Measurements from ENCODE around the gene FLRT1.

FLRT1 gene

GRCh38 chr11:64064374-64065140 is 28.8 kb downstream of the FLRT1 start:
- DNase-seq (ENCODE audit: low spot score) (no peak), FAIRE-seq (no peak)

- no peak for FAIRE-seq
- no peak for DNase-seq (ENCODE audit: low spot score)
Measured at GRCh38 chr11:64065141-64065465, 29.4 kb downstream of the FLRT1 start.

GRCh38 chr11:64065712-64066111 is 30.0 kb downstream of the FLRT1 start:
- DNase-seq (ENCODE audit: low spot score): no peak
- no peak for FAIRE-seq

GRCh38 chr11:64067230-64067993 is 31.7 kb downstream of the FLRT1 start:
- DNase-seq (ENCODE audit: low spot score): no peak
- no peak for FAIRE-seq

- no peak for FAIRE-seq
Measured at GRCh38 chr11:64068705-64069400, 33.1 kb downstream of the FLRT1 start.

GRCh38 chr11:64069401-64070313 is 33.9 kb downstream of the FLRT1 start:
- FAIRE-seq: no peak

More at GRCh38 chr11:64068705-64069400, 33.1 kb downstream of the FLRT1 start:
- no peak for DNase-seq (ENCODE audit: low spot score)

GRCh38 chr11:64070314-64070681 is 34.6 kb downstream of the FLRT1 start:
- DNase-seq (ENCODE audit: low spot score): no peak
- no peak for FAIRE-seq

More at GRCh38 chr11:64069401-64070313, 33.9 kb downstream of the FLRT1 start:
- no peak for DNase-seq (ENCODE audit: low spot score)

GRCh38 chr11:64071849-64072248 is 36.1 kb downstream of the FLRT1 start:
- DNase-seq (ENCODE audit: low spot score) (no peak), FAIRE-seq (no peak)

- FAIRE-seq (no peak), DNase-seq (ENCODE audit: low spot score) (no peak)
Measured at GRCh38 chr11:64072403-64072802, 36.7 kb downstream of the FLRT1 start.

- DNase-seq (ENCODE audit: low spot score) (no peak), FAIRE-seq (no peak)
Measured at GRCh38 chr11:64072871-64073270, 37.1 kb downstream of the FLRT1 start.

- DNase-seq (ENCODE audit: low spot score) (no peak), FAIRE-seq (no peak)
Measured at GRCh38 chr11:64073542-64073941, 37.8 kb downstream of the FLRT1 start.

- FAIRE-seq: no peak
- no peak for DNase-seq (ENCODE audit: low spot score)
Measured at GRCh38 chr11:64074239-64074638, 38.5 kb downstream of the FLRT1 start.

- DNase-seq (ENCODE audit: low spot score) (no peak), FAIRE-seq (no peak)
Measured at GRCh38 chr11:64076758-64077157, 41.0 kb downstream of the FLRT1 start.

- DNase-seq (ENCODE audit: low spot score): no peak
- FAIRE-seq: no peak
Measured at GRCh38 chr11:64077607-64078006, 41.9 kb downstream of the FLRT1 start.

GRCh38 chr11:64078284-64078683 is 42.6 kb downstream of the FLRT1 start:
- FAIRE-seq (no peak), DNase-seq (ENCODE audit: low spot score) (no peak)

- FAIRE-seq: no peak
Measured at GRCh38 chr11:64078905-64079304, 43.2 kb downstream of the FLRT1 start.

GRCh38 chr11:64080390-64080789 is 44.7 kb downstream of the FLRT1 start:
- DNase-seq (ENCODE audit: low spot score) (no peak), FAIRE-seq (no peak)

More at GRCh38 chr11:64078905-64079304, 43.2 kb downstream of the FLRT1 start:
- DNase-seq (ENCODE audit: low spot score): no peak

GRCh38 chr11:64081745-64082442 is 46.2 kb downstream of the FLRT1 start:
- DNase-seq (ENCODE audit: low spot score): no peak

GRCh38 chr11:64083398-64084080 is 47.8 kb downstream of the FLRT1 start:
- no peak for FAIRE-seq

More at GRCh38 chr11:64081745-64082442, 46.2 kb downstream of the FLRT1 start:
- no peak for FAIRE-seq

More at GRCh38 chr11:64083398-64084080, 47.8 kb downstream of the FLRT1 start:
- DNase-seq (ENCODE audit: low spot score): no peak
